IPS-18c (cell line): ENCODE data around the gene ZSCAN31.
A peak's percentile ranks its signal among the peaks of the same experiment; 100 is the strongest.
"Not testable (repeated sequence)": the region's sequence is repeated elsewhere in the genome, so short reads cannot be mapped to it uniquely, and the experiment has no call there.

Experiments
- H3K4me3 ChIP-seq: 2 replicates; pipeline ENCODE4 v1.7.0; 2013; ENCODE audit warnings: low read depth, mild to moderate bottlenecking, low read length, moderate library complexity; ENCODE audit not compliant: insufficient read depth
- H3K9me3 ChIP-seq: one replicate; pipeline ENCODE4 v1.6.1; 2013; ENCODE audit warnings: mild to moderate bottlenecking, low read length, moderate library complexity; ENCODE audit not compliant: control insufficient read depth, insufficient read depth

The ZSCAN31 gene

GRCh38 chr6:28335564-28336283, at the start of gene ZSCAN31:
Gene ZSCAN31, minus strand, starts transcription at chr6:28336148. Its CDS starts 6,465 bp downstream, at chr6:28329683.
- Histone ChIP-seq H3K4me3 (peak within 1 kb of the TSS; percentile 73), H3K9me3 (no peaks in the 10 kb centered on the region)

- H3K9me3 ChIP-seq, result no peaks in the 10 kb centered on the region
- H3K4me3 ChIP-seq, result no peak overlapping the region
These were observed 48.2 kb upstream of the ZSCAN31 start for GRCh38 chr6:28384143-28384533.

GRCh38 chr6:28383235-28384142, 47.5 kb upstream of the ZSCAN31 start:
- no peaks in the 10 kb centered on the region for H3K9me3 ChIP-seq
- peak overlapping the region; percentile 61 for H3K4me3 ChIP-seq

- Histone ChIP-seq H3K4me3 (no peak overlapping the region), H3K9me3 (no peaks in the 10 kb centered on the region)
These were observed 44.4 kb upstream of the ZSCAN31 start for GRCh38 chr6:28380381-28380780.

GRCh38 chr6:28378644-28379043, 42.7 kb upstream of the ZSCAN31 start:
- Histone ChIP-seq H3K9me3 (no peaks in the 10 kb centered on the region), H3K4me3 (no peak overlapping the region)

GRCh38 chr6:28377879-28378278, 41.9 kb upstream of the ZSCAN31 start:
- H3K4me3 ChIP-seq, result no peak overlapping the region
- H3K9me3 ChIP-seq, result no peaks in the 10 kb centered on the region

- no peaks in the 10 kb centered on the region for H3K9me3 ChIP-seq
- no peak overlapping the region for H3K4me3 ChIP-seq
These were observed 38.0 kb upstream of the ZSCAN31 start for GRCh38 chr6:28373925-28374324.

- Histone ChIP-seq H3K4me3 (no peak overlapping the region), H3K9me3 (no peaks in the 10 kb centered on the region)
These were observed 35.9 kb upstream of the ZSCAN31 start for GRCh38 chr6:28371706-28372451.

- H3K4me3 ChIP-seq, result no peak overlapping the region
These were observed 35.3 kb upstream of the ZSCAN31 start for GRCh38 chr6:28371280-28371679.

GRCh38 chr6:28370440-28370839, 34.5 kb upstream of the ZSCAN31 start:
- Histone ChIP-seq H3K9me3 (no peaks in the 10 kb centered on the region), H3K4me3 (no peak overlapping the region)

More at GRCh38 chr6:28371280-28371679, 35.3 kb upstream of the ZSCAN31 start:
- no peaks in the 10 kb centered on the region for H3K9me3 ChIP-seq

- no peaks in the 10 kb centered on the region for H3K9me3 ChIP-seq
- H3K4me3 ChIP-seq, result no peak overlapping the region
These were observed 33.5 kb upstream of the ZSCAN31 start for GRCh38 chr6:28369463-28369862.

- Histone ChIP-seq H3K4me3 (no peak overlapping the region), H3K9me3 (no peaks in the 10 kb centered on the region)
These were observed 32.6 kb upstream of the ZSCAN31 start for GRCh38 chr6:28368522-28368921.

GRCh38 chr6:28365590-28365989, 29.6 kb upstream of the ZSCAN31 start:
- not testable (repeated sequence) for H3K9me3 ChIP-seq, H3K4me3 ChIP-seq

- H3K9me3 ChIP-seq, result no peaks in the 10 kb centered on the region
- H3K4me3 ChIP-seq, result no peak overlapping the region
These were observed 25.0 kb upstream of the ZSCAN31 start for GRCh38 chr6:28360961-28361360.

GRCh38 chr6:28359562-28359961, 23.6 kb upstream of the ZSCAN31 start:
- not testable (repeated sequence) for H3K9me3 ChIP-seq, H3K4me3 ChIP-seq

GRCh38 chr6:28357036-28357435, 21.1 kb upstream of the ZSCAN31 start:
- H3K4me3 ChIP-seq, result no peak overlapping the region
- no peaks in the 10 kb centered on the region for H3K9me3 ChIP-seq

- Histone ChIP-seq H3K4me3 (no peak overlapping the region), H3K9me3 (no peaks in the 10 kb centered on the region)
These were observed 20.7 kb upstream of the ZSCAN31 start for GRCh38 chr6:28356666-28357020.
